Hepatocyte (in vitro differentiated cells): ENCODE data around the gene FAM83F. TPM values are rescaled to one million over a fixed set of nuclear protein-coding genes. Genes with fewer than 3 reads are reported as not detected.

Source experiments
- DNase-seq: peaks from one replicate; pipeline ENCODE4 v3.0.0-alpha.2; 2016; ENCODE audit warnings: low spot score
- H2AFZ ChIP-seq: fragments of 200-600 bp; sonication (generic); 2 replicates; pipeline ENCODE4 v1.6.0; 2016; ENCODE audit warnings: antibody characterized with exemption, mild to moderate bottlenecking
- H3K27ac ChIP-seq: fragments of 200-600 bp; sonication (generic); 2 replicates; pipeline ENCODE4 v1.5.1; 2016; ENCODE audit warnings: mild to moderate bottlenecking
- H3K27me3 ChIP-seq: fragments of 200-600 bp; sonication (generic); 2 replicates; pipeline ENCODE4 v1.6.1; 2016
- H3K36me3 ChIP-seq: fragments of 200-600 bp; sonication (generic); replicated peaks from 2 replicates; pipeline ENCODE4 v1.5.1; 2016; ENCODE audit warnings: low read depth; ENCODE audit not compliant: insufficient read depth
- H3K4me1 ChIP-seq: fragments of 200-600 bp; sonication (generic); 2 replicates; pipeline ENCODE4 v1.5.1; 2016; ENCODE audit warnings: mild to moderate bottlenecking, moderate library complexity; ENCODE audit not compliant: insufficient read depth
- H3K4me2 ChIP-seq: fragments of 200-600 bp; sonication (generic); 2 replicates; pipeline ENCODE4 v1.6.0; 2016
- H3K4me3 ChIP-seq: fragments of 200-600 bp; sonication (generic); 2 replicates; pipeline ENCODE4 v1.5.1; 2016; ENCODE audit warnings: mild to moderate bottlenecking
- H3K79me2 ChIP-seq: fragments of 200-600 bp; sonication (generic); 2 replicates; pipeline ENCODE4 v1.6.0; 2017; ENCODE audit warnings: mild to moderate bottlenecking
- H3K9me2 ChIP-seq: fragments of 200-600 bp; sonication (generic); replicated peaks from 2 replicates; pipeline ENCODE4 v1.6.0; 2017; ENCODE audit warnings: mild to moderate bottlenecking; ENCODE audit not compliant: insufficient read depth
- H3K9me3 ChIP-seq: fragments of 200-600 bp; sonication (generic); 2 replicates; pipeline ENCODE4 v1.5.1; 2016; ENCODE audit warnings: low read depth, mild to moderate bottlenecking
- H4K20me1 ChIP-seq: fragments of 200-600 bp; sonication (generic); 2 replicates; pipeline ENCODE4 v1.6.0; 2016; ENCODE audit warnings: mild to moderate bottlenecking; ENCODE audit not compliant: insufficient read depth, poor library complexity, severe bottlenecking
- CTCF ChIP-seq: fragments of 200-600 bp; sonication (generic); IDR thresholded peaks from 2 replicates; pipeline ENCODE4 v1.5.1; 2016; ENCODE audit warnings: antibody characterized with exemption, mild to moderate bottlenecking; ENCODE audit not compliant: poor library complexity
- EZH2 ChIP-seq: fragments of 200-600 bp; sonication (generic); IDR thresholded peaks from 2 replicates; pipeline ENCODE4 v1.6.1; 2016; ENCODE audit warnings: antibody characterized with exemption, mild to moderate bottlenecking, borderline replicate concordance
- EZH2phosphoT487 ChIP-seq: fragments of 200-600 bp; sonication (generic); IDR thresholded peaks from one replicate; pipeline ENCODE4 v1.6.1; 2018; ENCODE audit warnings: antibody characterized with exemption, mild to moderate bottlenecking, low read depth, moderate library complexity; ENCODE audit not compliant: unreplicated experiment, severe bottlenecking
- WGBS: methylation state at CpG from one replicate; pipeline ENCODE4 v1.1.6; 2016; ENCODE audit warnings: low lambda C conversion rate; ENCODE audit errors: missing lambda C conversion rate; 5-methylcytosine and 5-hydroxymethylcytosine counted together
- polyA plus RNA-seq: library from polyadenylated mRNA; unstranded; fragments of >200 nt; fragmentation: Nextera tagmentation; extraction: Ambion mirVana; gene quantifications from 2 replicates; pipeline ENCODE4 v1.2.1, GENCODE V29; 2016
- total RNA-seq: library from RNA; depleted of rRNA; stranded (reverse); fragments of >200 nt; gene quantifications from 2 replicates; pipeline ENCODE4 v1.2.3, GENCODE V29; 2014

FAM83F gene
- total and polyA plus RNA-seq, 2 experiments from 2014 or later = 10.8 to 12.8 TPM

- Histone ChIP-seq H3K4me1 (no peaks in the 10 kb centered on the region), H3K4me2 (no peak overlapping the region)
- TF ChIP-seq CTCF (no peak), EZH2phosphoT487 (no peak), EZH2 (no peak)
Measured at GRCh38 chr22:40057652-40058051, 62.9 kb downstream of the FAM83F start.

GRCh38 chr22:40058265-40058664 is 63.5 kb downstream of the FAM83F start:
- peaks cover 38% of the 10 kb centered on the region for H4K20me1 ChIP-seq
- H3K9me3 ChIP-seq = no peaks in the 10 kb centered on the region
- TF ChIP-seq EZH2 (no peak), EZH2phosphoT487 (no peak), CTCF (no peak)
- H3K9me2 ChIP-seq = no peaks in the 10 kb centered on the region
- 88% methylated on average over 5 of the region's 5 CpGs for WGBS
- no peak for DNase-seq
- no peak overlapping the region for H3K27ac ChIP-seq
- H3K4me1 ChIP-seq = no peaks in the 10 kb centered on the region
- H3K79me2 ChIP-seq = peaks cover 79% of the 10 kb centered on the region
- H3K4me3 ChIP-seq = no peak overlapping the region
- no peak overlapping the region for H3K4me2 ChIP-seq
- H3K27me3 ChIP-seq = no peaks in the 10 kb centered on the region
- no peak overlapping the region for H2AFZ ChIP-seq
- H3K36me3 ChIP-seq = no peaks in the 10 kb centered on the region

More at GRCh38 chr22:40057652-40058051, 62.9 kb downstream of the FAM83F start:
- no peaks in the 10 kb centered on the region for H3K9me2 ChIP-seq
- peaks cover 39% of the 10 kb centered on the region for H4K20me1 ChIP-seq
- no peak for DNase-seq
- H3K27ac ChIP-seq = no peak overlapping the region
- no peak overlapping the region for H2AFZ ChIP-seq
- H3K9me3 ChIP-seq = no peaks in the 10 kb centered on the region
- H3K4me3 ChIP-seq = no peak overlapping the region
- peaks cover 79% of the 10 kb centered on the region for H3K79me2 ChIP-seq
- H3K27me3 ChIP-seq = no peaks in the 10 kb centered on the region
- H3K36me3 ChIP-seq = no peaks in the 10 kb centered on the region

- WGBS = 95% methylated on average over 3 of the region's 3 CpGs
- H3K27me3 ChIP-seq = no peaks in the 10 kb centered on the region
- H2AFZ ChIP-seq = no peak overlapping the region
- H4K20me1 ChIP-seq = peaks cover 13% of the 10 kb centered on the region
- no peak overlapping the region for H3K4me2 ChIP-seq
- H3K79me2 ChIP-seq = peaks cover 86% of the 10 kb centered on the region
- no peak for TF ChIP-seq CTCF
- no peak for TF ChIP-seq EZH2phosphoT487
- TF ChIP-seq EZH2 = no peak
- no peaks in the 10 kb centered on the region for H3K9me3 ChIP-seq
- H3K36me3 ChIP-seq = no peaks in the 10 kb centered on the region
- no peak overlapping the region for H3K27ac ChIP-seq
- no peak overlapping the region for H3K4me3 ChIP-seq
- no peaks in the 10 kb centered on the region for H3K4me1 ChIP-seq
- no peak for DNase-seq
- H3K9me2 ChIP-seq = no peaks in the 10 kb centered on the region
Measured at GRCh38 chr22:40065981-40066380, 71.2 kb downstream of the FAM83F start.

GRCh38 chr22:40067639-40068038 is 72.9 kb downstream of the FAM83F start:
- H3K9me2 ChIP-seq = no peaks in the 10 kb centered on the region
- H3K4me1 ChIP-seq = no peaks in the 10 kb centered on the region
- H2AFZ ChIP-seq = no peak overlapping the region
- peaks cover 76% of the 10 kb centered on the region for H3K79me2 ChIP-seq
- H4K20me1 ChIP-seq = peaks cover 20% of the 10 kb centered on the region
- no peaks in the 10 kb centered on the region for H3K36me3 ChIP-seq
- no peak overlapping the region for H3K4me3 ChIP-seq
- H3K4me2 ChIP-seq = no peak overlapping the region
- no peaks in the 10 kb centered on the region for H3K9me3 ChIP-seq
- no peak for TF ChIP-seq EZH2phosphoT487
- no peak for TF ChIP-seq EZH2
- TF ChIP-seq CTCF = no peak
- H3K27me3 ChIP-seq = no peaks in the 10 kb centered on the region
- 94% methylated on average over 2 of the region's 2 CpGs for WGBS
- no peak for DNase-seq
- no peak overlapping the region for H3K27ac ChIP-seq
